HG02852 (cell line): ENCODE data around the gene PEF1.

Source experiments
- ATAC-seq: cut with Tn5 transposase; IDR thresholded peaks from one replicate; pipeline ENCODE4 v1.9.1; 2021; ENCODE audit warnings: mild to moderate bottlenecking, moderate library complexity; ENCODE audit not compliant: unreplicated experiment

PEF1 gene

GRCh38 chr1:31671561-31672201, 27.0 kb upstream of the PEF1 start:
- ATAC-seq: no peak

GRCh38 chr1:31671147-31671546, 26.5 kb upstream of the PEF1 start:
- ATAC-seq: no peak

DNA sequence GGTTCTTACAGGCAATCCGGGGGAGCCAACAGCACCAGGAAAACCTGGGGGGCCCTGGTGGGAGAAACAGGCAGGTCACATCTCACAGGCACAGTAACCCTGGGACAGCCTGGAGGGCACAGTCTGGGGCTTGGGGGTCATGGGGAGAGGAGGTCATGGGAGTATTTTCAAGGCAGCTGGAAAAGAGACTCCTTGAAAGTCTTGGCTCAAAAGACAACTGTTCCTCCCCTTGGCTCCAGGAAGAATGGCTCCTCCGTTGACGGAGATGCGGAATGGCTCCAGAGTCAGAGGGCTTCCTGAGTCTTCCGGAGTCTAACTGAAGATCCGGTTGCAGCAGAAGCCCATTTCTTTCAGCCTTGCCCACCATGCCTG, 25.9 kb upstream of the PEF1 start:
- ATAC-seq: no peak

GRCh38 chr1:31669786-31670592, 25.3 kb upstream of the PEF1 start:
- ATAC-seq: no peak

- ATAC-seq: no peak
These were observed 24.7 kb upstream of the PEF1 start for GRCh38 chr1:31669433-31669785.

GRCh38 chr1:31668303-31668883, 23.7 kb upstream of the PEF1 start:
- ATAC-seq: no peak

- ATAC-seq: no peak
These were observed 22.5 kb upstream of the PEF1 start for GRCh38 chr1:31667065-31667785.

- no peak for ATAC-seq
These were observed 21.7 kb upstream of the PEF1 start for GRCh38 chr1:31666263-31666963.

GRCh38 chr1:31665234-31665878, 20.7 kb upstream of the PEF1 start:
- no peak for ATAC-seq

- no peak for ATAC-seq
These were observed 19.9 kb upstream of the PEF1 start for GRCh38 chr1:31664528-31664927.

DNA sequence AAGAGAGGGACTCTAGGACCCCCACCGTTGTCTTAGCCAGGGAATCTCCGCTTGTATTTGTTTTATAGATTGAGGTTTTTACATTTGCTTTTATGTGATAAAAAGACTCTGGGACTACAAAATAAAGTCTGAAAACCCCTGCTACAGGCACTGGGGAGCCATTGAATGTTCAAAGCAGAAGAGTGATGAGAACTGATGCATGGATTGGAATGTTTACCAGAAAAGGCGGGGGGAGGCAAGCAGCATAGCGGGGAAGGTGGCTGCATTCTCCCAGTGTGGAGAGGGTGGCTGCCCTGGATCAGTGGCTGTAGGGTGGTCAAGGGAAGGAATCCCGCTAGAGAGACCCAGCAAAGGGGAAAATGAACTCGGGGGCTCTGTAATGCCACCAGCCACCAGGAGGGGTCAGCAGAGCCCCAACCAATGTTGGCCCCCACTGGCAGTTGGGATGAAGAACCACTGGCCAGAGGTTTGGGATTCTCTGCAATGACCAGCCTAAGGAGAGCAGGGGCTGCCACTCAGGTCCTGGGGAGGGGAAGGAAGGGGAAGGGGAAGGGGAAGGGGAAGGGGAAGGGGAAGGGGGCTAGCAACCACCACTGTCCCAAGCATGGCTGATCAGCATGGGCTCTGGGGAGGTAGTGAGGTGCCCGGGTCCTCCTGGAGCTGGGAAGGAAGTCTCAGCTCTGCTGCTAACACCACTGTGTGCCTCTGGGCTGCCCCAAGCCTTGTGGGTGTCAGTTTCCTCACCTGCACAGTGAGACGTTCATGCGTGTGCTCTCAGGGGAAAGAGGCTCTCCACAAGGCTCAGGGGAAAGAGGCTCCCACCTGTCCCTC, 19.2 kb upstream of the PEF1 start:
- no peak for ATAC-seq

DNA sequence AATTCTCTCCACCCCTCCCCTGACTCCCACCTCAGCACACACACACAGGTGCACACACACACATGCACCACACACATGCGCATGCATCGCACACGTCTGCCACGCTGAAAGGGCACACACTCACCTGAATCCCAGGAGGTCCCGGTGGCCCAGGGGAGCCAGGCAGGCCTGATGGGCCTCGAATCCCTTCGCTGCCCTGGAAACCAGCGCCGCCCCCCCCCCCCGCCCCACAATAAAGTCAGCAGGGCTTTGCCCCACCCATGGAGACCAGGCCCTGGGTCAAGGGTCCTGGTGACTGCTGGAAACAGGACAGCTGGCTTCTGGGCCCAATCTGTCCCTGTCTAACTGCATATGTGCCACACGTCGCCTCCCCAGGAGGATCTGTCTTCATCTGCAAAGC, 17.8 kb upstream of the PEF1 start:
- ATAC-seq: no peak

GRCh38 chr1:31661856-31662255, 17.2 kb upstream of the PEF1 start:
- no peak for ATAC-seq

- ATAC-seq: no peak
These were observed 16.3 kb upstream of the PEF1 start for GRCh38 chr1:31660871-31661455.

- no peak for ATAC-seq
These were observed 15.2 kb upstream of the PEF1 start for GRCh38 chr1:31659889-31660288.

- ATAC-seq: no peak
These were observed 14.0 kb upstream of the PEF1 start for GRCh38 chr1:31658721-31659120.

DNA sequence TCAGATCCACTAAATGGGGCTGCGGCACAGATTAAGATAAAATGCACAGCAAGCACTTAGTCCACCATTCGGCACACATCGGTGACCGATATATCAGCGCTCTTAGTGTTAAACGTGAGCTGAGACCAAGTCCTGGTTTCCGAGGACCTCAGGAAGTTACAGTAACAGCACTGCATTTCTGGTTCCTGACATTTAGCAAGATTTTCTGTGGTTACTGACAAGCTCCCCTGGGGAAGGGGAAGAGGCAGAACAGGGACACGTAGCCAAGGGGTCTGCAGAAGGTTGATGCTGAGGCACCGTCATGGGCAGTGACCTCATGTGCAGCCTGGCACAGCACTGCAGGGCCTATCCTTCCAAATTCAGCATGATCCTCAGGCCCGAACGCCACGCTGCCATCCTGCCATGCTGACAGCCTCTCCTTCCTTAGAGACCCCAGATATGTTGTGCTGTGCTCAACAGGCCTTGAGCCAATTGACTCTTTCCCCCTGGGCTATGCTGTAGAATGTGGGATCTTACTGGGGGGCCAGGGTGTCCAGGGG, 13.4 kb upstream of the PEF1 start:
- no peak for ATAC-seq

DNA sequence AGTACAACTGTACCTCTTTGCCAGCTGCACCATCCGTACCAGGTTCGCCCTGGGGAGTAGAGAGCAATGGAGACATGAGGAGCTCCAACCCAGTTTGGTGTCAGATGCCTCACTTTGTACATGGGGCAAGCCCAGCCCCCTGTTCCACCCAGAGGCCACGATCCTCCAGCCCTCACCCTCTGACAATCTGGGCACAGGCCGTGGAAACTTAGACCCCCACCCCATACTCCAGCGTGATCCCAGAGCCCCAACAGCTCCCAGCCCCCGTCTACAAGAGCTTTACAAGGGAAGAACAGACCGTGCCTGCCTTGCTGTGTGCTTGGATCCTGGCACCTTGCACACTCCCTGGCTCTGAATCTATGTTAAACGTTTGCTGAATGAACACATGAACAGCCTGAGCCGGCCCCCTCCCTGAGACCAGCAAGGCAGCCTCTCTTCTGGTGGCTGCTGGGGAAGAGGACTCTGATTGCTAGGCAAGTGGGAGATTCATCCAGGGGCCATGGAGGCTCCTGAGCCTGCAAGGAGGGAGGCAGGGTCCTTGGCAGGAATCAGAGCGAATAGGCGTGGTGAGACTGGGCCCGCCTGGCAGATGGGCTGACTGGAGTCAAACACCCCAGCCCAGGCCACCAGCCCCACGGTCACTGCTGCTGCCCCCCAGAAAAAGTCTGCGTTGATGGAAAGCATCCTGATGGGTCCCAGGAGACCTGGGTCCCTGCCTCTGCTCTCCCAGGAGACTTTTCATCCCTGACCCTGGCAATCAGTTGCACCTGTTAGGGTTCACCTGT, 12.5 kb upstream of the PEF1 start:
- ATAC-seq: no peak
